GM19467 (cell line): ENCODE measurements around the gene TMEM273.
A peak's percentile ranks its signal among the peaks of the same experiment; 100 is the strongest.

Experiments used
- ATAC-seq: cut with Tn5 transposase; IDR thresholded peaks from one replicate; pipeline ENCODE4 v1.9.1; 2021; ENCODE audit warnings: mild to moderate bottlenecking, moderate library complexity; ENCODE audit not compliant: unreplicated experiment

Gene TMEM273

GRCh38 chr10:49177391-49178355 is 10.5 kb downstream of the TMEM273 start:
- peak; percentile 61 for ATAC-seq

DNA sequence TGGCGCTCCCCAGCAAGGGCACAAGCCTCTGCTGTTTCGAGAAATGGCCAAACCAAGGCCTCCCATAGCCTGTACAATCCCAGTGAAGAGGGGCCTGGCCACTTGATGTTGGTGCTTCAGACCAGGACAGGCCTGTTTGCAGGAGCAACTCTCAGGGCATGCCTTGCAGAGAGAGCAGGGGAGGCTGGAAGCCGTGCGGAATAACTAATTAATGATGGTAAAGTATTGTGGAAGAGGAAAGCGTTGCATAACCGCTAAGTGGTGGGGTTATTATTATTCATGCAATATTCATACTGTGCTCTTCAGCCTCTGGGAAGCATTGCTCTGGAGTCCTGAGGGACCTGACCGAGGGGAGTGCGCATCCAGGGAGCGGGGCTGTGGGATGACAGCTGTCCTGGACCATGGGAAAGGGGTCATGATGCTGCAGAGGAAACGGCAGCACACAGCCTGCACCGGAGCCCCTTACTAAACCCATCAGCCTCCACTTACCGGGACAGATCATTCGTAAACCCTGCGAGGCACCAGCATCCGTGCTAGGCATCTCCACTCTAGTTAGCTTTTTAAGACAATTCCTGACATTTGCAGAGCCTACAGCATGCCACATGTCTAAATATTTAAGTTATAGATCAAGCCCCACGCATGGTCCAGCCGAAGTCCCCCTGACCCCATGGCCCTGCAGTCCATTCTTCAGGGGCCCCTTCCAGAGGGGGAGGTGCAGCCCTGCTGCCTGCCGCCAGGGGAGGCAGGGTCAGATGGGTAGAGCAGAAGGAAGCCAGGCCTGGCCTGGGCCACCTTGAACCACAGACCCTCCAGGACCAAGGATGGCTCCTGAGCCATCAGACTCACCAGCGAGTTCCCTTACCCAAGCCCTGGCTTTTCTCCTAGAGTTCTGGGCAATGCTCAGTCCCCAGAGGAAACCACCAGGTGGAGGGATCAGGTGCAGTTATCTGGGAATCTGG is 11.6 kb downstream of the TMEM273 start:
- no peak for ATAC-seq

GRCh38 chr10:49175587-49176309 is 12.4 kb downstream of the TMEM273 start:
- no peak for ATAC-seq

DNA sequence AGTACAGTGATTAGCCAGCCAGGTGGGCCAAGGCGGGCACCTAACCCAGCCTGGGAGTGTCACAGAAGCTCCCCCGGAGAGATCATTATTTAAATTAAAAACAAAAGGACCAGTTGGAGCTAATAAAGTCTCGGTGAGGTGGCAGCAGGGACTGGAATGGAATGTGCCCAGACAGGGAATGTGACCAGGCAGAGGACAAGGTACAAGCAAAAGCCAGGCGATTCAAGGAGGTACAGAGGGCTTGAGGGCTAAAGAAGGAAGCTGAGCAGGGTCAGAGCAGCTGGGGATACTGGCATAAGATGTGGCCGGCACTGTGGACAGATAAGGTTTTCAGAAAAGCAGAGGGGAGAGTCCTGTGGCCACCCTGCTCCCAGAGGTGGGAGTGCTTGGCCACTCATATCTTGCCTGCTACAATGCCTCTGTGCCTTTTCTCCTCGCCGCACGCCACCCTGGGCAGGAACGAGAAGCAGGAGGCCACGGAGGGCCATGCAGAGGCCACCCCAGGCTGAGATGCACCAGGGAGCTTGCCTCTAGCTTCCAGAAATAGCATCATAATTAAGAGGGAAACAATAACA is 13.2 kb downstream of the TMEM273 start:
- ATAC-seq: no peak

GRCh38 chr10:49174261-49174925 is 13.8 kb downstream of the TMEM273 start:
- ATAC-seq: no peak

- ATAC-seq: no peak
These were observed 14.3 kb downstream of the TMEM273 start for GRCh38 chr10:49173853-49174252.

- no peak for ATAC-seq
These were observed 14.9 kb downstream of the TMEM273 start for GRCh38 chr10:49173201-49173772.

DNA sequence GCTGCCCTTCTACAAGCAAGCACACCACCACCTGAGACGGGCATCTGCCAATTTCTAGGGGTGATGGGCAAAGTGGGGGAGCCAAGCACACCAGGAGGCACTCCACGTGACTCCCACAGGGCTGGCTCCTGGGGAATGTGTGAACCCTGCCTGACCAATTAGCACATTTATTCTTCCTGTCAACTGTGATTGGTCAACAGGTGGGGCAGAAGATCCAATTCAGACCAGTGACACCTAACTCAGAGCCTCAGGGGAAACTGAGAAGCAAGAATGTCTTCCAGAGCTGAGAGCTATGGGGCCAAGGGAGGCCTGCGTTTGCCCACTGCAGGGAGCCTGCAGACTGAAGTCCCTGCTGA is 15.4 kb downstream of the TMEM273 start:
- no peak for ATAC-seq

DNA sequence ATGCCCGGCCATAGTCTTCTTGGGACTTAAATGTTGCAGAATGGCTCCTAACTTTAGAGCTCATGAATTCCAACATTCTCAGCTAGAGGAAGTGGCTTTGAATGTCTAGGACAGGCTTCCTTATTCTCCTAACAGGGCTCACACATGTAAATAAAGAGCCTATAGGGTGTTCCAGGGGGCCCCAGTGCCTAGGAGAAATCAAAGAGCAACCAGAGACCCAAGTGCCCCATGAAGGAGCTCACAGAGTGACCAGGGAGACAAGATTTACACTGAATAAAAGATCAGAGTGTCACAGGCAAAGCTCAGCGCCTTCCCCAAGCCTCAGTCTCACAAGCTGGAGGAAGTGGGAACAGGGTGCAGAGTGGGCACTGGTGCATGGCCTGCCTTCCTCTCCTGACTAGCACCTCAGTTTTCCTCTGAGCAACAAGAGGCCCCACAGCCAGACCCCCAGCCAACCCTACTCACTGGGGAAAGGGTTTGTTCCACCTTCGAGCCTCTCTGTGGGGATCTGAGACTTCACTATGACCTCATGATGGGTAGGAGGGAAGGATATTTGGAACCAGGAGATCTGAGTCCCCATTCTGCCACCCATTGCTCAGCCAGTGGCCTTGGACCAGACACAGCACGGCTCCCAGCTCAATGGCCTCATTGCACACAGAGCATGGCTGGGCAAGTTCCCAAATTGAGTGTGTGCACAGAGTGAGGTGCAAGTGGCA is 16.0 kb downstream of the TMEM273 start:
- ATAC-seq: no peak

GRCh38 chr10:49171326-49172060 is 16.7 kb downstream of the TMEM273 start:
- ATAC-seq: no peak

GRCh38 chr10:49170632-49171325 is 17.4 kb downstream of the TMEM273 start:
- ATAC-seq: no peak

GRCh38 chr10:49169776-49170175 is 18.4 kb downstream of the TMEM273 start:
- no peak for ATAC-seq

- ATAC-seq: no peak
These were observed 19.2 kb downstream of the TMEM273 start for GRCh38 chr10:49168831-49169500.

DNA sequence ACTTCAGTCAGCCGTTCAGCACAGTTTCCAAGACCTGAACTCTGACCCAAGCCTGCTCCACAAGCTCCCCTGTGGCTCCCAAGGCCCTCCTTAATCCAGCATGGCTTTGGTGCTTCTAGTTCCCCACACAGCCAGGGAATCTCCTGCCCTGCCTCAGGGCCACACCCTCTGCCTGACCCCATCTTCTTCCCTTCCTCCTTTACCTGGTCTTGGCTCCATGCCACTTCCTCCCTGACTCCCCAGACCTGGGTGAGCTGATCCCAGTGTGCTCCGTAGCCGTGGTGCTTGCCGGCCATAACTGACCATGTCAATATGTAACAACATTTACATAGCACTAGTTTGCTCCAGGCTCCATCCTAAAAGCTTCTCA is 20.0 kb downstream of the TMEM273 start:
- ATAC-seq: no peak

DNA sequence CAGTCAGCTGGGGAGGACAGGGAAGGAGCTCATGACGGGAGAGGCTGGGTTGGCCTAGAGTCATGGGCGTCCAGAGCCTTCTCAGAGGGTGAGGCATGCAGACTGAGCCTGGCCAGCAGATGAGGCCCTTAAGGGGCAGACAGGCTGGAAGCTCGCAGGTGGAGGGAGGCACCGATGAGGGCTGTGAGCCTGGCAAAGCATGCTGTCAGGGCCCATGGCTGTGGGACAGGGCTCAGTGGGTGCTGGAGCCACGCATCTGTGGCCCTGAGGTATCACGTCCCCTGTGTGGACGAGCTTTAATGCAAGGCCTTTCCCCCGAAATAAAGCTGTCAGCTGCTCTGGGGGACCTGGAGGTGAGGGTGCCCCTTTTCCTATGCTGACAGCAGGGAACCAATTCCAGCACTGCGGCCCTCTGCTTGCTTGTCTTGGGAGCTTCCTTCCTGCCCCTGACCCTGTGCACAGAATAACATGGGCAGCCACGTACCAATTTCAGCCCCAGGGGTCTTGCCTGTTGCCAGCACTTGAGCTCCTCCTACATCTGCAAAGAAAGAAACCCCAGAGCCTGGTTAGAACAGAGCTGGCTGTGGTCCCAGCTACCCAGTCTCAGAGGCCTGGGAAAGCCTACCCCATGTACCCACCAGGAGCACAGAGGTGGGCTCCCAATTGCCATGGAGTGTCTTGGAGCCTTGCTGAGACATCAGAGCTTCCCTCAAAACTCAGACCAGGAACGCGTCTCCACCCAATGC is 20.6 kb downstream of the TMEM273 start:
- ATAC-seq: no peak
